ENCODE measurements around the gene COL5A1. TPM values are rescaled to one million over a fixed set of nuclear protein-coding genes. Genes with fewer than 3 reads are reported as not detected.

COL5A1 gene
- total RNA-seq, 4 donors from 2014 or later: 13.3 to 55.0 (median 27.0) TPM

DNA sequence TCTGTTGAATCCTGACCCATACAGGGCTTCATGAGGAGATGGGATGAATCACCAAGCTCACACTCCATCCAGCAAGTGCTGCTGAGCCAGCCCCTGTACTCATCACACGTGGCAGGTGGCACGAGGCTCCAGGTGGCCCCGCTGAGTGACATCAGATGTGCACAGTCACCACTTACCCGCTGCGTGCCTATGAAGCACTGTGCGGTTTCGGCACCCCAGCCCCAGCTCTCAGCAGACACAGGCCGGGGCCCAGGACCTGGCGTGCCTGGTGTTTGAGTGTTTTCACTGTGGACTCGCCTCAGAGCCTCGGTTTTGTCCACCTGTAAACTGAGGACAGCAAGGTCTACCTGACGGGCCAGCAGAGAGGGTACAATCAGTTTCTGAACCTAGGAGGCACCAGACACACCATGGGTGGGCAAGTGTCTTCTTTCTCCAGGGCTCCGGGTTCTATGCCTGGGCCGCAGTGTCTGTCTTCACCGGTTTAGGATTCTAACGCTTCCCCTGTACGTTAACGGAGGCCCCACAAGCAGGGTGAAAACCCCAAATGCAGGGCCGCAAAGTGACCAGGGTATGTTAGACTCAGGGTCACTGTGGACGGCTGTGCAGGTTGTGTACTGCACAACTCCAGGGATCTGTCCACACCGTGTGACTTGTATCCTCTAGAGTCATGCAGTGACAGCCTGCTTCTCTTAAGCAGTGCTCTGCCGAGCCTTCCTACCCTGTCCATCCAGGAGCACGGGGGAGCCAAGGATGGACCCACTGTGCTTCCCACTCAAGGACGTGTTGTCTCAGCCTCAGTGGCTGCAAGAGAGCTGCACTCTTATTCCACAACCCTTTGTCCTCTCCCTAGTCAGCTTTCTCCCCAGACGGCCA is 44.3 kb upstream of the COL5A1 start:
- TF ChIP-seq, protein P1, sequence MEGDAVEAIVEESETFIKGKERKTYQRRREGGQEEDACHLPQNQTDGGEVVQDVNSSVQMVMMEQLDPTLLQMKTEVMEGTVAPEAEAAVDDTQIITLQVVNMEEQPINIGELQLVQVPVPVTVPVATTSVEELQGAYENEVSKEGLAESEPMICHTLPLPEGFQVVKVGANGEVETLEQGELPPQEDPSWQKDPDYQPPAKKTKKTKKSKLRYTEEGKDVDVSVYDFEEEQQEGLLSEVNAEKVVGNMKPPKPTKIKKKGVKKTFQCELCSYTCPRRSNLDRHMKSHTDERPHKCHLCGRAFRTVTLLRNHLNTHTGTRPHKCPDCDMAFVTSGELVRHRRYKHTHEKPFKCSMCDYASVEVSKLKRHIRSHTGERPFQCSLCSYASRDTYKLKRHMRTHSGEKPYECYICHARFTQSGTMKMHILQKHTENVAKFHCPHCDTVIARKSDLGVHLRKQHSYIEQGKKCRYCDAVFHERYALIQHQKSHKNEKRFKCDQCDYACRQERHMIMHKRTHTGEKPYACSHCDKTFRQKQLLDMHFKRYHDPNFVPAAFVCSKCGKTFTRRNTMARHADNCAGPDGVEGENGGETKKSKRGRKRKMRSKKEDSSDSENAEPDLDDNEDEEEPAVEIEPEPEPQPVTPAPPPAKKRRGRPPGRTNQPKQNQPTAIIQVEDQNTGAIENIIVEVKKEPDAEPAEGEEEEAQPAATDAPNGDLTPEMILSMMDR (IDR thresholded peaks at IDR 0.05): no peak
- ATAC-seq (ENCODE audit: low FRiP score) (no peak), DNase-seq (ENCODE audit: low spot score) (no peak)

DNA sequence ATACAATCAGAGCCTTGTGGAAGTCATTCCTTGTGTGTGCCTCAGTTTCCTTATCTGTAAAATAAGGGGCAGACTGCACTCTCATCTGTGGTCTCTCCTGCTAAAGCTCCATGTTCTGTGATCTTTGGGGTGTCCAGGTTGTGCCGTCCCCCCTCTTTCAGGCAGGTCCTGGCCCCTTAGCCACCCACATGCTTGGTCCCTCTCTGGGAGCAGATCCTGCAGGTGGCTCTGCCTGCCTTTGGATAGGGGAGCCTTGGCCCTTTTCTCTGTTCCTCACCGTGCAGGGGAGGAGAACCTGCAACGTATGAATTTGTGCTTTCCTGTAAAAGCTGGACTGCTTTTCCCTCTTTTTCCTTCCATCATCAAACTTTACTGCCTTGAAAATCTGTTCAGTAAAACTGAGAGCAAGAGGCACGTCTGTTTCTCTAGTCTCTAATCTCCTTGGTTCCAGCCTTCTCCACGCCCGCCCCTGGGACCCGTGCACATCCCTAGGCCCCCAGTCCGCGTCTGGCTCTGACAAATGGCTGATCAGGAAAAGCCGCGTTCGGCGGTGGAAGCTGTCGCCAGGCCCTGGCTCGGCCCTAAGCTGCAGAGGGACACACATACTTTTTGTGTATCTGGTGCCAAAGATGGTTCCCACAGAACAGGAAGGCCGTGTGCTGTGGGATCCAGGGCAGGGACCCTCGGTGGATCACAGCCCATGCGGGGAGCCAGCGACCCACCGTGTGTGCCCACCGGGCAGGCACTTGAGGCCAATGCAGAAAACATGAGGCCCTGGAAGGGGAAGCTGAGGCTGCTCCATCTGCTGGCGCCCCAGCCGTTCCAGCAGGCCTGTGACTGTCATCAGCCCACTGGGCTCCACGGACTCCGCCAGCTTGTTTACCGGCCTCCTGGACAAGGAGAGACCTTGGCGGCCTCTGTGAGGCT is 43.4 kb upstream of the COL5A1 start:
- DNase-seq (ENCODE audit: low spot score) (no peak), ATAC-seq (ENCODE audit: low FRiP score) (no peak)
- TF ChIP-seq, protein P1 (IDR thresholded peaks at IDR 0.05): no peak

DNA sequence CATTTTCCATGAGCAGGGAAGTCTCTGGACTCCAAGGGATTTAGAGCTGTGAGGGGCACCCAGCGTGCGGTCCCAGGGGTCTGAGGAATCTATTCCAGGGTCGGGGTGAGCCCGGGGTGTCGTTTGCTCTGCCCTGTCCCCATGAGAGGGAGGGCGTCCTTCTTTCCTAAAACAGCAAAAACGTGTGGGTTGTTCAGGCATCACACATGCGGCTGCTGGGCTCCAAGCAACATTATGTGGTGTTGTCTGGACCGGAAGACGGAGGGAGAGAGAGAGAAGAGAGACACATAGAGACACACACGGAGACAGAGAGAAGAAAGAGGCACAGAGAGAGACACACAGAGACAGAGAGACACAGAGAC is 42.7 kb upstream of the COL5A1 start:
- ATAC-seq (ENCODE audit: low FRiP score): no peak
- TF ChIP-seq, protein P1 (IDR thresholded peaks at IDR 0.05): no peak
- no peak for DNase-seq (ENCODE audit: low spot score)

DNA sequence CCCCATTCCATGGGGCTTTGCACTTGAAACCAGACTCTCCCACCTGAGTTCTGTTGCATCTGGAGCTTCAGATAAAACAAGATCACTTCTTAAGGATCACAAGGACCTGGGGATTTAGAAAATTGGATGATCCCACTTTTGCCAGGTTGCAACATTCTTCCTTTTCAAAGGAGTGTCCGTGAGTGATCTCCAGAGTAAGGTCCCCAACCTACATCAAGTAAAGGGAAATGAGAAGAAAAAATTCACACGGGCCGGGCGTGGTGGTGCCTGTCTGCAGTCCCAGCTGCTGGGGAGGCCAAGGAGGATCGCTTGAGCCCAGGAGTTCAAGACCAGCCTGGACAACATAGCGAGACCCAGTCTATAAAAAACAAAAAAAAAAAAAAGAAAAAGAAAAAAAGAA is 41.2 kb upstream of the COL5A1 start:
- ATAC-seq (ENCODE audit: low FRiP score): no peak
- no peak for DNase-seq (ENCODE audit: low spot score)

DNA sequence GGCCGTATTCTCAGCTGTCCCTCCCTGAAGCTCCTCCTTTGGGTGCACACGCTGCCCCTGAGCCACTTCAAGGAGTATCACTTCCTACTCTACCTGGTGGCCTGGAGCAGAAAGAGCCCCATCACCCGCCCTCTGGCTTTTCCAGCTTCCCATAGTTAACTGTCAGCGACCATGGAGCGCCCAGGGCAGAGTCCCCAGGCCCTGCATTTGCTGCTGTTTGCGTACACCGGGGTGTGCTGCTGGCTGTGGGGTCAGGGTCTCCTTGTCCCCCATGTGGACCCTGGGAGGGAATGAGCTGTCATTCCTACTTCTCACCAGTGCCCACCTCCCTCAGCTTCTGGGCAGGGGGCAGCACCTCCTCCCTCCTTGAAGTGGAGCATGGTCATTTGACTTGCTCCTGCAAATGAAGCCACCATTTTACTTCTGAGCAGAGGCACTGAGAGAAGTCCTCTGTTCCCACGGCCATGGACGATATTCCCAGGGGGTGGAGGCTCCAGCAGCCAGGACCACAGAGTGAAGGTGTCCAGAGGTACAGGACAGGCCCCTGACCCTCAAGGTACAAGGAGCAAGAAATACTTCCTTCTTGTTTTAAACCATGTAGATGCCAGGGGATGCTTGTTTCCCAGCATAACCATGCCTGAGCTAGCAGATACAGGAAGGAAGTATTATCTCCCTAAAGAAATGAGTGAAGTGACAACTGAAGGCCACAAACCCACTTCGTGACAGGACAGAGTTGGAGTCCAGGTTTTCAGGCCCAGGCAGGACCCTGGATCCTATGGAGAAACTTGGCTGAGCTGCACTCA is 40.6 kb upstream of the COL5A1 start:
- TF ChIP-seq, protein P1 (IDR thresholded peaks at IDR 0.05): no peak
- DNase-seq (ENCODE audit: low spot score) (no peak), ATAC-seq (ENCODE audit: low FRiP score) (no peak)

More for the DNA sequence above, 41.2 kb upstream of the COL5A1 start:
- TF ChIP-seq, protein P1 (IDR thresholded peaks at IDR 0.05): no peak

DNA sequence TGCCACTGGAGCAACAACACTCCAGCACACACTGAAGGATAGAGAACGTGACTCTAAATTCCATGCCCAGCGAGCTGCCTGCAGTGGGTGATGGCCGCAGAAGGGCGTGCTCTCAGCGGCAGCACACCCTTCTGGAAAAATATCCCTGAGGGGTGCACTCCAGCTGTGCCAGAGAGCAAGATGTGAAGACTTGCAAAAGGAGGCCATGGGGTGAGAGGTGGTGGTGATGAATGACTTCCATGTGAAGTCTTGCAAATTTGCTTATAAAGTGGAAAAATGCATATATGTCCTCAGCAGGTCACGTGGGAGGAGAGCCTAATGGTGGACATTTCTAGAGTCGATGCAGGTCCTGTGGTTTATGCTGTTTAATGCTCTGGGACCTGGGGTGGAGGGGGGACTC is 39.8 kb upstream of the COL5A1 start:
- TF ChIP-seq, protein P1 (IDR thresholded peaks at IDR 0.05): no peak
- ATAC-seq (ENCODE audit: low FRiP score): no peak
- DNase-seq (ENCODE audit: low spot score): no peak
